Gastroesophageal sphincter (tissue), 4 donors: ENCODE results near the gene PPARGC1A. TPM values are rescaled to one million over a fixed set of nuclear protein-coding genes. Genes with fewer than 3 reads are reported as not detected.

Experiments
- ATAC-seq: fragments of 150-250 bp; one replicate; pipeline ENCODE4 v1.9.1; 2016; ENCODE audit warnings: mild to moderate bottlenecking, moderate library complexity
- H3K27ac ChIP-seq, 4 donors: fragments of 200-600 bp; sonication (generic) in 3 of 4; 1 replicate in 3 of 4; 2 replicates in 1 of 4; pipeline ENCODE4 v1.5.1; 2016 to 2019
- H3K27me3 ChIP-seq: fragments of 200-600 bp; sonication (generic); one replicate; pipeline ENCODE4 v1.5.1; 2019
- H3K36me3 ChIP-seq, 2 donors: fragments of 200-600 bp; sonication (generic); one replicate each; pipeline ENCODE4 v1.5.1; 2019; ENCODE audit warnings: control low read depth in 1 of 2
- H3K4me1 ChIP-seq, 3 donors: fragments of 200-600 bp; sonication (generic); 1 replicate in 2 of 3; 2 replicates in 1 of 3; pipeline ENCODE4 v1.5.1; 2016 to 2019; ENCODE audit warnings: control low read depth in 2 of 3
- H3K4me3 ChIP-seq, 2 donors: fragments of 200-600 bp; sonication (generic); one replicate each; pipeline ENCODE4 v1.5.1; 2019; ENCODE audit warnings: mild to moderate bottlenecking in 1 of 2, moderate library complexity in 1 of 2
- H3K9me3 ChIP-seq, 3 donors: fragments of 200-600 bp; sonication (generic); one replicate each; pipeline ENCODE4 v1.5.1; 2017 to 2019; ENCODE audit warnings: control low read depth in 2 of 3
- EP300 ChIP-seq: sonication (generic); formaldehyde crosslinking; IDR thresholded peaks from one replicate; pipeline ENCODE4 v1.6.1; 2017; ENCODE audit warnings: antibody characterized with exemption, mild to moderate bottlenecking
- POLR2A ChIP-seq, 2 donors: fragments of 450-650 bp; IDR thresholded peaks; one replicate each; pipeline ENCODE4 v1.6.1; 2017; ENCODE audit warnings: antibody characterized with exemption in 2 of 2, mild to moderate bottlenecking in 2 of 2, moderate library complexity in 1 of 2
- POLR2AphosphoS5 ChIP-seq: sonication (generic); formaldehyde crosslinking; IDR thresholded peaks from one replicate; pipeline ENCODE4 v1.6.1; 2017; ENCODE audit warnings: antibody characterized with exemption
- WGBS, 2 donors: methylation state at CpG; one replicate each; pipeline ENCODE4 v1.1.5; 2018; ENCODE audit warnings: low coverage in 1 of 2; 5-methylcytosine and 5-hydroxymethylcytosine counted together
- total RNA-seq, 4 donors: library from RNA; depleted of rRNA; stranded (reverse); fragments of >200 nt; gene quantifications; one replicate each; pipeline ENCODE4 v1.1.0, GENCODE V29; 2016
- TF ChIP-seq, protein P1 (sequence below), 4 experiments: fragments of 200-600 bp in 2 of 4; fragments of 450-650 bp in 2 of 4; sonication (generic) in 1 of 4; IDR thresholded peaks; one replicate each; pipeline ENCODE4 v1.5.1; 2017 to 2019; ENCODE audit warnings: antibody characterized with exemption in 4 of 4, mild to moderate bottlenecking in 2 of 4, moderate library complexity in 2 of 4

Gene PPARGC1A
- total RNA-seq, 4 donors from 2014 or later, result 5.8 to 43.7 (median 18.3) TPM

DNA sequence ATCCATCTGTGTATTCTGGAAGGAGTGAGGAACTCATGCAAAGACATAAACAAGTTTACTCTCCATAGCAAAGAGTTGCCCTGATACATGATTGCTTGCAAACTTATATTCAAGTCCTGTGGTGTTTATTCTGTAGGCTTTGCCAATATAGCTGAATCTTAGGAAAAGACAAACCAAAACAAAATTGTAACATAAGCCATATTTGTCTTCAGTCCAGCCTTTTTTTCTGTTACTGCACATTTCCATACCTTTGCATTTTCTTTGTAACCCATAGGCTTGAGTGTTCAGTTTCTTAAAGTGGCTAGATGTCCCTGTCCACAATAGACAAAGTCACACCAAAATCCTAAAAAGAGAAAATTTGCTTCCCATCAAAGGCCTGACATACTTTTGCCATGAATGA lies 120.4 kb downstream of the PPARGC1A start:
- TF ChIP-seq, protein P1, sequence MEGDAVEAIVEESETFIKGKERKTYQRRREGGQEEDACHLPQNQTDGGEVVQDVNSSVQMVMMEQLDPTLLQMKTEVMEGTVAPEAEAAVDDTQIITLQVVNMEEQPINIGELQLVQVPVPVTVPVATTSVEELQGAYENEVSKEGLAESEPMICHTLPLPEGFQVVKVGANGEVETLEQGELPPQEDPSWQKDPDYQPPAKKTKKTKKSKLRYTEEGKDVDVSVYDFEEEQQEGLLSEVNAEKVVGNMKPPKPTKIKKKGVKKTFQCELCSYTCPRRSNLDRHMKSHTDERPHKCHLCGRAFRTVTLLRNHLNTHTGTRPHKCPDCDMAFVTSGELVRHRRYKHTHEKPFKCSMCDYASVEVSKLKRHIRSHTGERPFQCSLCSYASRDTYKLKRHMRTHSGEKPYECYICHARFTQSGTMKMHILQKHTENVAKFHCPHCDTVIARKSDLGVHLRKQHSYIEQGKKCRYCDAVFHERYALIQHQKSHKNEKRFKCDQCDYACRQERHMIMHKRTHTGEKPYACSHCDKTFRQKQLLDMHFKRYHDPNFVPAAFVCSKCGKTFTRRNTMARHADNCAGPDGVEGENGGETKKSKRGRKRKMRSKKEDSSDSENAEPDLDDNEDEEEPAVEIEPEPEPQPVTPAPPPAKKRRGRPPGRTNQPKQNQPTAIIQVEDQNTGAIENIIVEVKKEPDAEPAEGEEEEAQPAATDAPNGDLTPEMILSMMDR (IDR thresholded peaks at IDR 0.05), result no peak
- no peak for TF ChIP-seq EP300
- no peak for TF ChIP-seq POLR2AphosphoS5
- TF ChIP-seq POLR2A (IDR thresholded peaks at IDR 0.05), result no peak
- Histone ChIP-seq H3K9me3 (no peaks in the 10 kb centered on the region), H3K4me3 (no peak overlapping the region), H3K36me3 (no peaks in the 10 kb centered on the region), H3K27me3 (no peaks in the 10 kb centered on the region), H3K4me1 (peaks cover 0 to 14% (median 0%) of the 10 kb centered on the region in 3 donors), H3K27ac (no peak overlapping the region)
- no peak for ATAC-seq

DNA sequence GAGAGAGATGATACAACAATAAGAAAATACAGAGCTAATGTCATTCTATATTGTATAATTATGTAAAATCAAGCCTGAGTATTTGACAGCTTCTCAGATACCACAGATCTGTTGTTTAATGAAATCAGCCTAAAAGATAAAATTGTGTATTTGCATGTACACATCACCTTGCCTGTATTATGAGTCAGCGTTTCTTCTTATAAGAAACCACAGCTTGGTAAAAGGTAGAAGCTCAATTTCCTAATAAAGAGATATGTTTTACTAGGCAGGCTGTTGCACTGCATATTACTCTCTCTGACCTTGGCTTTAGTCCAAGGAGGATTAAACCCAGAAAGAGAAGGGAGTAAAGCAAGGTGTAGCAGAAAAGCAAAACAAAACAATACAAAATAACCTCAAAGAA lies 121.3 kb downstream of the PPARGC1A start:
- no peak overlapping the region for H3K4me3 ChIP-seq
- H3K27me3 ChIP-seq, result no peaks in the 10 kb centered on the region
- H3K27ac ChIP-seq, result no peak overlapping the region
- peaks cover 0 to 14% (median 0%) of the 10 kb centered on the region in 3 donors for H3K4me1 ChIP-seq
- 27 to 57% methylated on average over 1 of the region's 1 CpG for WGBS, 2 donors
- no peak for ATAC-seq
- no peaks in the 10 kb centered on the region for H3K9me3 ChIP-seq
- no peaks in the 10 kb centered on the region for H3K36me3 ChIP-seq
- TF ChIP-seq, protein P1 (IDR thresholded peaks at IDR 0.05), result no peak
- no peak for TF ChIP-seq EP300
- no peak for TF ChIP-seq POLR2AphosphoS5
- no peak for TF ChIP-seq POLR2A (IDR thresholded peaks at IDR 0.05)

DNA sequence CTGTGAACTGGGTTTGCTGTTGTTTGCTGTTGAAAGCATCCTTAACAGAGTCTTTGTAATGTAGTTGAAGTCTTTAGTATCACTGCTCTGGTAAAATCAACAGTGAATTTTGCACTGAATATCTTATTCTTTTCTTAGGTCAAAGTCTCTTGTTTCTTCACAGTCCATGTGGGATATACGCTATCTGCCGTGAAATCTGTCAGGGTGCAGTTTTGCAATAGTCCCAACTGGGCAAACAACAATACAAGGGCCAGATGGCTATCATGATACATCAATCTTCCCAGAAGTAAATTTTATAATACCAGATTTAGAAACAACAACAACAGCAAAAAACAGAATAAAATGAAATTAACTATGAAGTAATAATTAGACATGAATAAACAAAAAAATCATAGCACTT lies 123.5 kb downstream of the PPARGC1A start:
- Histone ChIP-seq H3K27me3 (no peaks in the 10 kb centered on the region), H3K9me3 (no peaks in the 10 kb centered on the region), H3K27ac (no peak overlapping the region), H3K4me3 (no peak overlapping the region), H3K4me1 (peaks cover 0 to 14% (median 0%) of the 10 kb centered on the region in 3 donors), H3K36me3 (no peaks in the 10 kb centered on the region)
- no peak for ATAC-seq
- TF ChIP-seq EP300 (no peak), POLR2AphosphoS5 (no peak), POLR2A (IDR thresholded peaks at IDR 0.05) (no peak)
- TF ChIP-seq, protein P1 (IDR thresholded peaks at IDR 0.05), result no peak
- WGBS, 2 donors, result 66% methylated on average over 2 of the region's 2 CpGs; no CpG with 5 or more reads in 1 of the 2 donors

DNA sequence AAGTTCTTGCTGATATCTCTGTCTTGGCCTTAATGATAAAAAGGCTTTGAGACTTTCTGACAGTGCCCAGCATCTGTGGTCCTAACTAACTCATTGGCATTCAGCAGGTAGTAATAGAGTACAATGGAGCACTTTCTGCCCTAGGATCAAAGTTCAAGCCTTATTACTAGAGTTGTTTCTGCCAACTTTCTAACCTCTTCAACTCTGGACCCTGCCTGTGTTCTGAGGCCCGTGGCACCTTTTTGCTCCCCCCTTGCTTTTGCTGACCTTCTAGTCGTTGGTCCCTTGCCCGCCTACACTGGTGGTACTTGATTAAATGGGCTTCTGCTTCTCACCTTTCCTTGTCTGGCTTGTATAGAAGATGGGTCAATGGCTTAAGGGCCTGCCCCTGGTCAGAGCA lies 126.3 kb downstream of the PPARGC1A start:
- Histone ChIP-seq H3K4me1 (peaks cover 0 to 11% (median 0%) of the 10 kb centered on the region in 3 donors), H3K27me3 (no peaks in the 10 kb centered on the region), H3K9me3 (no peaks in the 10 kb centered on the region), H3K4me3 (no peak overlapping the region), H3K36me3 (no peaks in the 10 kb centered on the region), H3K27ac (no peak overlapping the region)
- TF ChIP-seq EP300 (no peak), POLR2A (IDR thresholded peaks at IDR 0.05) (no peak), POLR2AphosphoS5 (no peak)
- TF ChIP-seq, protein P1 (IDR thresholded peaks at IDR 0.05), result no peak
- no peak for ATAC-seq
- WGBS, 2 donors, result 73 to 95% methylated on average over 2 to 3 of the region's 3 CpGs

DNA sequence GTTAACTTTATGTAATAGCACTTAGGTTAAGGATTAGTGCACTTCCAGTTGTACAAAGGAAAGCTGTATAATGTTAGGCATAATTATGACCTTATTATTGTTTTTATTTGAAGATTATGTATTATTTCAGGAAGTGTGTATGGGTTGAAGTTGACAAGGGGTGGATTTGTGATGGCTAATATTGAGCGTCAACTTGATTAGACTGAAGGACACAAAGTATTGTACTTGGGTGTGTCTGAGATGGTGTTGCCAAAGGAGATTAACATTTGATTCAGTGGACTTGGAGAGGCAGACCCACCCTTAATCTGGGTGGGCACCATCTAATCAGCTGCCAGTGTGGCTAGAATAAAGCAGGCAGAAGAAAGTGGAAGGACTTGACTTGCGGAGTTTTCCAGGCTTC lies 127.3 kb downstream of the PPARGC1A start:
- H3K27me3 ChIP-seq, result no peaks in the 10 kb centered on the region
- TF ChIP-seq POLR2AphosphoS5, result no peak
- TF ChIP-seq, protein P1 (IDR thresholded peaks at IDR 0.05), result no peak
- no peak for TF ChIP-seq EP300
- TF ChIP-seq POLR2A (IDR thresholded peaks at IDR 0.05), result no peak
- H3K36me3 ChIP-seq, result no peaks in the 10 kb centered on the region
- no peaks in the 10 kb centered on the region for H3K9me3 ChIP-seq
- H3K4me1 ChIP-seq, result peaks cover 0 to under 1% (median 0%) of the 10 kb centered on the region in 3 donors
- WGBS, 2 donors, result 88 to 100% methylated on average over 2 of the region's 2 CpGs
- no peak for ATAC-seq
- H3K4me3 ChIP-seq, result no peak overlapping the region
- H3K27ac ChIP-seq, result no peak overlapping the region
